H9 (cell line): ENCODE data around the gene MRPL54. TPM values are rescaled to one million over a fixed set of nuclear protein-coding genes. Genes with fewer than 3 reads are reported as not detected.
A peak's percentile ranks its signal among the peaks of the same experiment; 100 is the strongest.

Experiments used
- DNase-seq: peaks from one replicate; pipeline ENCODE4 v3.0.0-alpha.2; 2017
- H2AFZ ChIP-seq: one replicate; pipeline ENCODE4 v1.6.1; 2013; ENCODE audit warnings: mild to moderate bottlenecking, low read length, control low read depth, moderate library complexity
- H2AK5ac ChIP-seq: 2 replicates; pipeline ENCODE4 v1.6.1; 2013; ENCODE audit warnings: low read length, control low read depth, mixed read lengths; ENCODE audit not compliant: insufficient read length
- H2BK120ac ChIP-seq: one replicate; pipeline ENCODE4 v1.6.1; 2013; ENCODE audit warnings: low read depth, mild to moderate bottlenecking, low read length, control low read depth, inconsistent platforms; ENCODE audit not compliant: poor library complexity, severe bottlenecking
- H2BK12ac ChIP-seq: 2 replicates; pipeline ENCODE4 v1.6.1; 2013; ENCODE audit warnings: low read length, control low read depth, mixed read lengths, low read depth; ENCODE audit not compliant: insufficient read length
- H2BK15ac ChIP-seq: 2 replicates; pipeline ENCODE4 v1.6.1; 2013; ENCODE audit warnings: low read depth, low read length, control low read depth
- H2BK20ac ChIP-seq: one replicate; pipeline ENCODE4 v1.6.1; 2013; ENCODE audit warnings: low read depth, mild to moderate bottlenecking, low read length, control low read depth, inconsistent platforms; ENCODE audit not compliant: poor library complexity, severe bottlenecking
- H2BK5ac ChIP-seq: 2 replicates; pipeline ENCODE4 v1.6.1; 2013; ENCODE audit warnings: low read length, control low read depth, mixed read lengths; ENCODE audit not compliant: insufficient read length
- H3K14ac ChIP-seq: 2 replicates; pipeline ENCODE4 v1.6.1; 2013; ENCODE audit warnings: low read length, control low read depth; ENCODE audit not compliant: insufficient read depth
- H3K18ac ChIP-seq: 2 replicates; pipeline ENCODE4 v1.6.1; 2013; ENCODE audit warnings: low read depth, mild to moderate bottlenecking, mixed read lengths, low read length, control low read depth; ENCODE audit not compliant: insufficient read length
- H3K23ac ChIP-seq: 2 replicates; pipeline ENCODE4 v1.6.1; 2013; ENCODE audit warnings: low read length, control low read depth, mixed read lengths, low read depth; ENCODE audit not compliant: insufficient read length
- H3K23me2 ChIP-seq: 2 replicates; pipeline ENCODE4 v1.6.1; 2013; ENCODE audit warnings: low read depth, mild to moderate bottlenecking, mixed read lengths, low read length, control low read depth; ENCODE audit not compliant: insufficient read length, poor library complexity, severe bottlenecking
- H3K27ac ChIP-seq: 2 replicates; pipeline ENCODE4 v1.5.1; 2013; ENCODE audit warnings: low read length, control low read depth, mixed read lengths, low read depth; ENCODE audit not compliant: insufficient read length
- H3K27me3 ChIP-seq: 2 replicates; pipeline ENCODE4 v1.6.1; 2013; ENCODE audit warnings: low read length, control low read depth, inconsistent platforms; ENCODE audit not compliant: insufficient read depth
- H3K4ac ChIP-seq: 2 replicates; pipeline ENCODE4 v1.6.1; 2013; ENCODE audit warnings: low read depth, mild to moderate bottlenecking, control low read depth, inconsistent platforms, low read length, moderate library complexity
- H3K4me1 ChIP-seq: 2 replicates; pipeline ENCODE4 v1.6.1; 2013; ENCODE audit warnings: low read length, control low read depth, inconsistent platforms; ENCODE audit not compliant: insufficient read depth
- H3K4me2 ChIP-seq: 2 replicates; pipeline ENCODE4 v1.6.1; 2013; ENCODE audit warnings: low read length, control low read depth, mixed read lengths; ENCODE audit not compliant: insufficient read length, insufficient read depth
- H3K56ac ChIP-seq: 2 replicates; pipeline ENCODE4 v1.6.1; 2013; ENCODE audit warnings: low read depth, mild to moderate bottlenecking, mixed read lengths, low read length, control low read depth; ENCODE audit not compliant: insufficient read length
- H3K79me1 ChIP-seq: 2 replicates; pipeline ENCODE4 v1.6.1; 2013; ENCODE audit warnings: low read depth, mild to moderate bottlenecking, moderate library complexity, low read length, control low read depth, inconsistent platforms; ENCODE audit not compliant: insufficient read depth, poor library complexity, severe bottlenecking
- H3K79me2 ChIP-seq: 2 replicates; pipeline ENCODE4 v1.6.1; 2013; ENCODE audit warnings: low read length, control low read depth, inconsistent platforms; ENCODE audit not compliant: insufficient read depth
- H3K9ac ChIP-seq: 2 replicates; pipeline ENCODE4 v1.6.1; 2013; ENCODE audit warnings: low read length, control low read depth, mixed read lengths; ENCODE audit not compliant: insufficient read length; ENCODE audit errors: extremely low read depth
- H3K9me3 ChIP-seq: one replicate; pipeline ENCODE4 v1.6.1; 2013; ENCODE audit warnings: low read depth, low read length, inconsistent platforms; ENCODE audit not compliant: control insufficient read depth
- H3T11ph ChIP-seq: one replicate; pipeline ENCODE4 v1.6.1; 2013; ENCODE audit warnings: mild to moderate bottlenecking, low read length, control low read depth, inconsistent platforms
- H4K20me1 ChIP-seq: one replicate; pipeline ENCODE4 v1.6.1; 2013; ENCODE audit not compliant: control insufficient read depth, insufficient read length, insufficient read depth
- H4K5ac ChIP-seq: 2 replicates; pipeline ENCODE4 v1.6.1; 2013; ENCODE audit warnings: low read depth, mild to moderate bottlenecking, mixed read lengths, low read length, control low read depth; ENCODE audit not compliant: insufficient read length
- H4K8ac ChIP-seq: replicated peaks from 2 replicates; pipeline ENCODE4 v1.6.1; 2013; ENCODE audit warnings: low read length, control low read depth, mixed read lengths, low read depth; ENCODE audit not compliant: insufficient read length
- H4K91ac ChIP-seq: 2 replicates; pipeline ENCODE4 v1.6.1; 2013; ENCODE audit warnings: low read depth, mild to moderate bottlenecking, moderate library complexity, mixed read lengths, low read length, control low read depth; ENCODE audit not compliant: insufficient read length
- H3K27ac Mint-ChIP-seq, 3 experiments: 2 replicates in 2 of 3; 3 replicates in 1 of 3; pipeline ENCODE4 v1.8.0; 2020 to 2021; ENCODE audit warnings: mixed read lengths in 3 of 3, mild to moderate bottlenecking in 1 of 3, moderate library complexity in 1 of 3
- H3K27me3 Mint-ChIP-seq: 2 replicates; pipeline ENCODE4 v1.8.0; 2021; ENCODE audit warnings: low read depth, mild to moderate bottlenecking, moderate library complexity, mixed read lengths
- H3K36me3 Mint-ChIP-seq, 3 experiments: 2 replicates in 2 of 3; 3 replicates in 1 of 3; pipeline ENCODE4 v1.8.0; 2020 to 2021; ENCODE audit warnings: low read depth in 3 of 3, mixed read lengths in 3 of 3; ENCODE audit not compliant: insufficient read depth in 1 of 3
- H3K4me1 Mint-ChIP-seq, 2 experiments: 2 replicates each; pipeline ENCODE4 v1.8.0; 2020; ENCODE audit warnings: mixed read lengths in 2 of 2
- H3K4me3 Mint-ChIP-seq, 2 experiments: 2 replicates in 1 of 2; 3 replicates in 1 of 2; pipeline ENCODE4 v1.8.0; 2020 to 2021; ENCODE audit warnings: mild to moderate bottlenecking in 2 of 2, mixed read lengths in 2 of 2, moderate library complexity in 1 of 2
- H3K9me3 Mint-ChIP-seq, 2 experiments: 2 replicates in 1 of 2; 3 replicates in 1 of 2; pipeline ENCODE4 v1.8.0; 2020; ENCODE audit warnings: mild to moderate bottlenecking in 2 of 2, mixed read lengths in 2 of 2, moderate library complexity in 1 of 2
- CTCF ChIP-seq: fragments of 200-600 bp; sonication (generic); conservative IDR thresholded peaks from 3 replicates; pipeline ENCODE4 v1.8.0; 2021; ENCODE audit warnings: antibody characterized with exemption, mild to moderate bottlenecking
- WGBS: extraction: QIAGEN DNeasy Blood & Tissue Kit; methylation state at CpG from one replicate; pipeline ENCODE4 v1.1.7; 2013; ENCODE audit warnings: missing lambda C conversion rate, low lambda C conversion rate, mixed read lengths; ENCODE audit not compliant: insufficient read length; ENCODE audit errors: extremely low coverage; 5-methylcytosine and 5-hydroxymethylcytosine counted together
- total RNA-seq: library from RNA; stranded (reverse); gene quantifications from 2 replicates; pipeline ENCODE4 v1.2.1, GENCODE V29; 2021

MRPL54 gene
- total RNA-seq, 1 experiment from 2014 or later: 60.0 TPM

GRCh38 chr19:3762130-3762473 lies 380 bp upstream of the MRPL54 start:
- peaks cover 4 to 14% of the 10 kb centered on the region in 2 experiments; a peak in 3 of 4 replicates for H3K4me1 Mint-ChIP-seq
- no peak overlapping the region for H2AFZ ChIP-seq
- no peak overlapping the region for H4K91ac ChIP-seq
- H3K27ac ChIP-seq: no peak overlapping the region
- H3K4me2 ChIP-seq: no peak overlapping the region
- peaks cover 3 to 22% (median 19%) of the 10 kb centered on the region in 3 experiments; a peak in 5 of 7 replicates for H3K36me3 Mint-ChIP-seq
- H3K14ac ChIP-seq: no peak overlapping the region
- no peaks in the 10 kb centered on the region for H3K4me1 ChIP-seq
- H3K4ac ChIP-seq: no peak overlapping the region
- no peak overlapping the region for H4K8ac ChIP-seq
- H2BK12ac ChIP-seq: no peak overlapping the region
- DNase-seq: no peak
- H3K79me1 ChIP-seq: peaks cover 5% of the 10 kb centered on the region
- H3K56ac ChIP-seq: no peak overlapping the region
- WGBS: no CpG with 5 or more reads among the region's 1 CpG
- no peaks in the 10 kb centered on the region for H3K79me2 ChIP-seq
- H3K27ac Mint-ChIP-seq: peak overlapping the region in 2 of 3 experiments; percentile 95 to 98; a peak in 3 of 7 replicates
- H3K23ac ChIP-seq: no peak overlapping the region
- H3K4me3 Mint-ChIP-seq: peak overlapping the region; percentile 92 to 96
- no peaks in the 10 kb centered on the region for H4K20me1 ChIP-seq
- H3K9me3 Mint-ChIP-seq: no peaks in the 10 kb centered on the region; a peak in 1 of 5 replicates
- no peak overlapping the region for H2BK5ac ChIP-seq
- no peaks in the 10 kb centered on the region for H3K27me3 ChIP-seq
- no peak overlapping the region for H2AK5ac ChIP-seq
- no peak overlapping the region for H2BK15ac ChIP-seq
- H2BK120ac ChIP-seq: no peak overlapping the region
- no peak overlapping the region for H2BK20ac ChIP-seq
- no peak overlapping the region for H3K18ac ChIP-seq
- TF ChIP-seq CTCF: no peak
- no peaks in the 10 kb centered on the region for H3K9me3 ChIP-seq
- H4K5ac ChIP-seq: no peak overlapping the region
- no peaks in the 10 kb centered on the region for H3K27me3 Mint-ChIP-seq
- peaks cover 4% of the 10 kb centered on the region for H3K23me2 ChIP-seq
- H3T11ph ChIP-seq: no peak overlapping the region
- H3K9ac ChIP-seq: no peak overlapping the region
